Measurements from ENCODE around the gene GBGT1.

GRCh38 chr9:133168432-133168831 lies 4.7 kb upstream of the GBGT1 start:
- TF ChIP-seq CTCF (IDR thresholded peaks at IDR 0.05; ENCODE audit: extremely low read depth in 1 of 2, insufficient read depth in 1 of 2, low read depth in 1 of 2, low read length in 2 of 2) = no peak
- no peak for TF ChIP-seq JUN (IDR thresholded peaks at IDR 0.05; ENCODE audit: borderline replicate concordance, insufficient read depth, insufficient read length, low read depth)
- TF ChIP-seq POLR2A (IDR thresholded peaks at IDR 0.05; ENCODE audit: low read depth, low read length) = no peak
- TF ChIP-seq FOS (IDR thresholded peaks at IDR 0.05; ENCODE audit: borderline replicate concordance, insufficient read depth, low read length) = no peak
- no peak for TF ChIP-seq EZH2 (IDR thresholded peaks at IDR 0.05; ENCODE audit: borderline replicate concordance, low read depth, low read length, severe bottlenecking)
- TF ChIP-seq MYC (IDR thresholded peaks at IDR 0.05; ENCODE audit: low read depth, low read length) = no peak

Data from endothelial cell of umbilical vein (primary cell).